RKO (cell line): ENCODE results near the gene GLI1.
A peak's percentile ranks its signal among the peaks of the same experiment; 100 is the strongest.

Source experiments
- DNase-seq: peaks from one replicate; pipeline ENCODE4 v3.0.0-alpha.2; 2016; ENCODE audit warnings: low spot score

GLI1 gene

GRCh38 chr12:57520053-57520818 lies 60.7 kb downstream of the GLI1 start, which contains the start of gene DDIT3:
Gene DDIT3, minus strand, starts transcription at chr12:57520514. Its CDS starts 3,108 bp downstream, at chr12:57517406.
- DNase-seq: peak; percentile 98

GRCh38 chr12:57521525-57522010 lies 62.0 kb downstream of the GLI1 start:
- no peak for DNase-seq
